GM23338 (cell line): ENCODE results near the gene SH3TC1. TPM values are rescaled to one million over a fixed set of nuclear protein-coding genes. Genes with fewer than 3 reads are reported as not detected.

Experiments used
- ATAC-seq: fragments of 200-7000 bp; cut with Tn5 transposase; 3 replicates; pipeline ENCODE4 v1.9.1; 2020
- DNase-seq: peaks from one replicate; pipeline ENCODE4 v3.0.0-alpha.2; 2015; ENCODE audit warnings: low spot score
- H2AFZ ChIP-seq: fragments of 200-600 bp; sonication (generic); 2 replicates; pipeline ENCODE4 v1.8.0; 2016; ENCODE audit warnings: antibody characterized with exemption, mild to moderate bottlenecking, moderate library complexity
- H3F3A ChIP-seq: fragments of 200-600 bp; sonication (generic); replicated peaks from 2 replicates; pipeline ENCODE4 v1.8.0; 2017; ENCODE audit warnings: antibody characterized with exemption, mixed run types, low read depth
- H3K27ac ChIP-seq: fragments of 200-600 bp; sonication (generic); 2 replicates; pipeline ENCODE4 v1.6.1; 2016; ENCODE audit warnings: low read depth
- H3K27me3 ChIP-seq: fragments of 200-600 bp; sonication (generic); 2 replicates; pipeline ENCODE4 v1.8.0; 2016; ENCODE audit warnings: mild to moderate bottlenecking, mixed run types, moderate library complexity; ENCODE audit not compliant: insufficient read depth
- H3K36me3 ChIP-seq: fragments of 200-600 bp; sonication (generic); 2 replicates; pipeline ENCODE4 v1.8.0; 2016; ENCODE audit warnings: mild to moderate bottlenecking; ENCODE audit not compliant: insufficient read depth
- H3K4me1 ChIP-seq: fragments of 200-600 bp; sonication (generic); 2 replicates; pipeline ENCODE4 v1.8.0; 2016; ENCODE audit warnings: mild to moderate bottlenecking, moderate library complexity; ENCODE audit not compliant: insufficient read depth
- H3K4me2 ChIP-seq: fragments of 200-600 bp; sonication (generic); 2 replicates; pipeline ENCODE4 v1.7.1; 2017; ENCODE audit warnings: mixed run types
- H3K4me3 ChIP-seq: fragments of 200-600 bp; sonication (generic); 2 replicates; pipeline ENCODE4 v1.6.1; 2016; ENCODE audit warnings: mixed run types
- H3K79me2 ChIP-seq: fragments of 200-600 bp; sonication (generic); replicated peaks from 2 replicates; pipeline ENCODE4 v1.8.0; 2017; ENCODE audit warnings: mild to moderate bottlenecking; ENCODE audit not compliant: insufficient read depth
- H3K9me2 ChIP-seq: fragments of 200-600 bp; sonication (generic); 2 replicates; pipeline ENCODE4 v1.8.0; 2017; ENCODE audit not compliant: insufficient read depth
- H4K20me1 ChIP-seq: fragments of 200-600 bp; sonication (generic); replicated peaks from 2 replicates; pipeline ENCODE4 v1.8.0; 2017; ENCODE audit warnings: mild to moderate bottlenecking; ENCODE audit not compliant: insufficient read depth
- H3K27ac Mint-ChIP-seq: 2 replicates; pipeline ENCODE4 v1.8.0; 2020; ENCODE audit warnings: inconsistent platforms, mild to moderate bottlenecking, moderate library complexity, mixed read lengths
- H3K27me3 Mint-ChIP-seq: 3 replicates; pipeline ENCODE4 v1.8.0; 2022; ENCODE audit warnings: low read depth, mild to moderate bottlenecking, moderate library complexity, mixed read lengths, inconsistent platforms; ENCODE audit not compliant: insufficient read depth, poor library complexity
- H3K36me3 Mint-ChIP-seq: 3 replicates; pipeline ENCODE4 v1.8.0; 2021; ENCODE audit warnings: low read depth, mild to moderate bottlenecking, inconsistent platforms, moderate library complexity, mixed read lengths
- H3K4me1 Mint-ChIP-seq: 3 replicates; pipeline ENCODE4 v1.8.0; 2020; ENCODE audit warnings: mild to moderate bottlenecking, inconsistent platforms, mixed read lengths
- H3K4me3 Mint-ChIP-seq: 3 replicates; pipeline ENCODE4 v1.8.0; 2021; ENCODE audit warnings: moderate library complexity, mild to moderate bottlenecking, inconsistent platforms, mixed read lengths
- H3K9me3 Mint-ChIP-seq: 3 replicates; pipeline ENCODE4 v1.8.0; 2020; ENCODE audit warnings: moderate library complexity, mild to moderate bottlenecking, inconsistent platforms, mixed read lengths
- ETS1 ChIP-seq: IDR thresholded peaks from 2 replicates; pipeline ENCODE4 v1.6.1; 2016; ENCODE audit warnings: antibody characterized with exemption
- EZH2 ChIP-seq: fragments of 200-600 bp; sonication (generic); IDR thresholded peaks from one replicate; pipeline ENCODE4 v1.8.0; 2017; ENCODE audit warnings: antibody characterized with exemption, mild to moderate bottlenecking, low read depth; ENCODE audit not compliant: unreplicated experiment
- JUNB ChIP-seq: IDR thresholded peaks from one replicate; pipeline ENCODE4 v1.6.1; 2016; ENCODE audit warnings: antibody characterized with exemption; ENCODE audit not compliant: unreplicated experiment
- NANOG ChIP-seq: IDR thresholded peaks from 2 replicates; pipeline ENCODE4 v1.6.1; 2016; ENCODE audit warnings: antibody characterized with exemption, borderline replicate concordance
- POLR2AphosphoS5 ChIP-seq: IDR thresholded peaks from 2 replicates; pipeline ENCODE4 v1.6.1; 2016; ENCODE audit warnings: antibody characterized with exemption, low read depth
- REST ChIP-seq: IDR thresholded peaks from one replicate; pipeline ENCODE4 v1.6.1; 2018; ENCODE audit warnings: antibody characterized with exemption; ENCODE audit not compliant: unreplicated experiment
- ZNF331 ChIP-seq: fragments of 250-450 bp; sonication (Bioruptor Pico); IDR thresholded peaks from 2 replicates; pipeline ENCODE4 v1.5.0; 2020; ENCODE audit warnings: low read depth, mild to moderate bottlenecking, moderate library complexity
- ZNF462 ChIP-seq: fragments of 250-450 bp; sonication (Bioruptor Pico); IDR thresholded peaks from 2 replicates; pipeline ENCODE4 v1.5.0; 2020; ENCODE audit warnings: mild to moderate bottlenecking, moderate library complexity
- polyA plus RNA-seq: library from polyadenylated mRNA; unstranded; fragments of >200 nt; fragmentation: Nextera tagmentation; extraction: Ambion mirVana; gene quantifications from 2 replicates; pipeline ENCODE4 v1.2.1, GENCODE V29; 2016
- total RNA-seq: library from RNA; depleted of rRNA; stranded (reverse); fragments of >200 nt; shearing (Covaris generic); gene quantifications from 2 replicates; pipeline ENCODE4 v1.2.3, GENCODE V29; 2014

The SH3TC1 gene
- total and polyA plus RNA-seq, 2 experiments from 2014 or later = 0.07 TPM; not detected in 1

GRCh38 chr4:8158710-8159536 lies 40.2 kb upstream of the SH3TC1 start, which contains the start of gene ABLIM2:
TSS of gene ABLIM2 (minus strand) at chr4:8158813. CDS start at chr4:8158689, 124 bp downstream.
- peak within 1 kb of the TSS; percentile 92 for H3K4me2 ChIP-seq
- peak within 1 kb of the TSS; percentile 76 for H3K4me3 ChIP-seq
- H2AFZ ChIP-seq = peak within 1 kb of the TSS; percentile 94
- DNase-seq (peak; percentile 98), ATAC-seq (peak; percentile 80)
- Mint-ChIP-seq H3K27me3 (peaks cover 28% of the 10 kb centered on the region), H3K9me3 (no peaks in the 10 kb centered on the region), H3K36me3 (no peaks in the 10 kb centered on the region), H3K27ac (no peak within 1 kb of the TSS), H3K4me3 (peak within 1 kb of the TSS; percentile 92), H3K4me1 (peaks cover 16% of the 10 kb centered on the region)
- no peaks in the 10 kb centered on the region for H4K20me1 ChIP-seq
- H3K27ac ChIP-seq = no peak within 1 kb of the TSS
- H3K27me3 ChIP-seq = peaks cover 29% of the 10 kb centered on the region
- no peaks in the 10 kb centered on the region for H3K4me1 ChIP-seq
- H3K79me2 ChIP-seq = no peaks in the 10 kb centered on the region
- TF ChIP-seq EZH2 (no peak), ETS1 (peak; percentile 81), POLR2AphosphoS5 (peak; percentile 85)
- H3F3A ChIP-seq = no peaks in the 10 kb centered on the region
- no peaks in the 10 kb centered on the region for H3K36me3 ChIP-seq
- H3K9me2 ChIP-seq = no peaks in the 10 kb centered on the region

GRCh38 chr4:8159537-8160232 lies 39.4 kb upstream of the SH3TC1 start:
- H3K79me2 ChIP-seq = no peaks in the 10 kb centered on the region
- H3K4me1 ChIP-seq = no peaks in the 10 kb centered on the region
- no peaks in the 10 kb centered on the region for H4K20me1 ChIP-seq
- no peaks in the 10 kb centered on the region for H3K9me2 ChIP-seq
- DNase-seq = peak; percentile 50
- Mint-ChIP-seq H3K27me3 (peaks cover 26% of the 10 kb centered on the region), H3K36me3 (no peaks in the 10 kb centered on the region), H3K9me3 (no peaks in the 10 kb centered on the region), H3K4me3 (peak overlapping the region; percentile 63), H3K4me1 (peaks cover 16% of the 10 kb centered on the region), H3K27ac (no peak overlapping the region)
- H3K4me3 ChIP-seq = peak overlapping the region; percentile 76
- no peak overlapping the region for H3K27ac ChIP-seq
- H3K36me3 ChIP-seq = no peaks in the 10 kb centered on the region
- ATAC-seq = peak; percentile 13; the same call in 2 of the 3 replicates
- H3K4me2 ChIP-seq = peak overlapping the region; percentile 92
- peaks cover 29% of the 10 kb centered on the region for H3K27me3 ChIP-seq
- no peaks in the 10 kb centered on the region for H3F3A ChIP-seq
- peak overlapping the region; percentile 94 for H2AFZ ChIP-seq
- TF ChIP-seq JUNB (no peak), ZNF462 (CRISPR knock-in tag) (no peak), NANOG (no peak), REST (no peak), ZNF331 (CRISPR knock-in tag) (no peak), EZH2 (no peak)
